ENCODE results near the gene IGLL1.
"Not testable (repeated sequence)": the region's sequence is repeated elsewhere in the genome, so short reads cannot be mapped to it uniquely, and the experiment has no call there.

The IGLL1 gene

DNA sequence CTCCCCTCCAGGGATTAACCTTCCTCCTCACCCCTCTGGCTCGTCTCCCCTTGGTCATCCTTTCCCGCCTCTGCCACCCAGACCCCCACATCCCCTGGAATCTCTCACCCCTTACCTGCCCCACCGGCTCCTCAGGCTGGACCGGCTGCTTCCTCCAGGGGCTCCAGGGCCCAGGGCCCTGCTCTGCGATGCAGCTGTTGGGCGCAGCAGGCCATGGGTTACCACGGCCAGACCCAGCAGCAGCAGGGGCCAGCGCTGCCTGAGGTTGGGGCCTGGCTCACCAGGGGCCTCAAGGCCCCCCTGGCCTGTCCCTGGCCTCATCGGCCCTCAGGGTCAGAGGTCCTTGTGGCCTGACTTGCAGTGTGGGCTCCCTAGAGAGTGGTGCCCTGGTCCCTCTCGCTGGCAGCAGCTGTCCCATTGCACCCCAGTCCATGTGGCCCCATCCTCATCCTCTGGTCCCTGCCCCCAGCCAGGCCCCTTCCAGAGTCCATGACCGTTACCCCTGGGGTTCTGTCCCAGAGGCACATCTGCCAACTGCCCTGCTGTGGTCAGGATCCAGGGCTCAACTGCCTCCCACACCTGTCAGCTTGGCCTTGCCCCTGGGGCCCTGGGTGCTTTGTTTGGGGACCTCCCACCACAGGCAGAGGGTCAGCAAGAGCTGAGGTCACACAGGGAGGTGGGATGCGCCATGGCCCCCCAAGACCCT is at the start of gene IGLL1:
TSS of gene IGLL1 (minus strand) at position 421 of the 706 bp plus-strand sequence. CDS start at position 321, 100 bp downstream.
- ATAC-seq: no peak

DNA sequence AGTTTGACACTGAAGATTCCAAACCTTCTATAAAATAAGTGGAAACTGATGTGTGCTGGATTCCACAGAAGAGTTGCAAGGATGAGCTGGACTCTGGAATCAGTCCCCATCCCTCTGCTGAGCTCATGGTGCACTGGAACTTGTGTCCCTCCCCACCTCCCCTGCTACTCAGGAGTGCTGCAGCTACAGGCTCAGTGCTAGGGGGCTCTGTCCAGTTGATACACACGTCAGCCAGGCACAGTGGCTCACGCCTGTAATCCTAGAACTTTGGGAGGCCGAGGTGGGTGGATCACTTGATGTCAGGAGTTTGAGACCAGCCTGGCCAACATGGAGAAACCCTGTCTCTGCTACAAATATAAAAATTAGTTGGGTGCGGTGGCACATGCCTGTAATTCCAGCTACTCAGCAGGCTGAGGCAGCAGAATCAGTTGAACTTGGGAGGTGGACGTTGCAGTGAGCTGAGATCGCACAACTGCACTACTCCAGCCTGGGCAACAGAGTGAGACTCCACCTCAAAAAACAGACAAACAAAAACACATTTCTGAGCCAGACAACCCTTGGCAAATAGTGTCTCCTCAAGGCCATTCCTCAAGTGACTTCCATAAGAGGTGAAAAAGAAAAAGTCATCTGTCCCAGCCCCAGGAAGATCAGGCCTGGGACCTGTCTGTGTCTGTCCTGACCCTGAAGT is 48.1 kb upstream of the IGLL1 start:
- ATAC-seq: not testable (repeated sequence)

DNA sequence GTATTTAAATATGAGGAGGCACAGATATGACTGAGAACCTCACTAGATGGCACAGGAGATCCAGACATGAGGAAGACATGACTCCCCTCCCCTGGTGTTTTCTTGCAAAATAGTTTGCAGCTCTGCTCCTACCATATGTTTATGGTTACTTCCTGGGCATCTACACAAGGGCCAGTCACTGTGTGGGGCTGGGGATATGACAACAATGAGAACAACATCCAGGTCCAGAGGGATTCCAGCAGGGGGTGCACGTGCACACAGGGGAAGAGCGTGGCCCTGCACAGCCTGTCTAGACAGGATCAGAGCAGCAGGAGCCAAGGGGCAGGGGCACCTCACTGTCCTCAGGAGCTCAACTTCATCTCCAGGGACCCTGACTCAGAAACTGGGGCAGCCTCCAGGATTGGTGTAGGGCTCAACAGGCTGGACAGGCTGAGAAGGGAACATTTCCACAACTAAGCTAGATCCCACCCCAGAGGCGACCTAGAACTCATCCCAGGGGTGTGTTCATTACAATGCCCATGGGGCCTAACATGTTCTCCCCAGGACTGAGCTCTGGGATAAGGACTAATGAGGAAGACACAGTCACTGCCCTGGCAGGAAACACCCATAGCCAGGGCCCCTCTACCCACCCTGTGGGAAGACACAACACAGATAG is 47.4 kb upstream of the IGLL1 start:
- peak; percentile 63 to 70 for ATAC-seq

DNA sequence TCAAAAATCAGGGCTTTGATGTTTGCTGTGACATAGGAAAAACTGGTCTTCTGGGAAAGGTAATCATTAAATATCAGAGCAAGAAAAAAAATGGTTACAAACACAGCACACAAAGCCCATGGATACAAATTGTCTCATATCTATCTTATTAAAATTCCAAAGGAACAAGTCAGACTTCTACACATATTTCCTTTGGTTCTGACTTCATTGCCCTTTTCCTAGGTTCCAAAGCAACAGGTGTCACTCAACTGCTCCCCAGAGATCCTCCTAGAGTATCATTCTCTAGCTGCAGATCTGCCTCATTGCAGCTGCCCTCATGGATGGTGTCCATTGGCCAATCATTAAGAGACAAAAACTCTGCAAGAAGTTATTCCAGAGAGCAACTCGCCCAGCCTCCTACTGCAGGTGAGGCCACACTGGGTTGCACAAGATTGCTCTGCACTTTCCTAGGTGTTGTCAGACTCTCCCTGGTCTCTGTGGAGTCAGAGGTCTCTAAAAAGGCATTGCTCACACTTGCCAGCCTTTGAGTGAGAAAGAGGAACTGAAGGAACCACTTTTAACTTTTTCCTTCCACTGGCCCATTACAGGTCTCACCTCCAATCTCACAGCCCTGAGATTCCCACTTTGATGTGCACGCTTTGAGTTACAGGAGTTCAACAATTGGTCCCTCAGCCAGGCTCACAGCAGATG is 46.3 kb upstream of the IGLL1 start:
- ATAC-seq: no peak

DNA sequence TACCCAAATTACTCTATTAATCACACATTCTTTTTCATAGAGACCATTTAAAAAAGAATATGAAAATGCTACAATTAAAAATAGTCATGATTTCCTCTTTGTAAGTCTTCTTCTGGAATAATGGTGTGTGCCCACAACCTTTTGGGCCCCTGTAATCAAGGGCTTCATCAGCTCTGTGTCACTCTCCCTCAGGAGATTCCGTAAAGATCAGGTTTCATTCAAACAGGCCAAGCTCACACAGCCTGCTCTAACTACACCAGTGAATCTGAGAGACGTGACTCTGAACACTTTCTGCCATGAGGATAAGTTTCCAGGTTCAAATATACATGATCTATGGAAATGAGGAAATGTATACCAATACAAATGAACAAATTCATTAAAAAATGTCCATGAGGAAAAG is 42.5 kb upstream of the IGLL1 start:
- ATAC-seq: no peak

DNA sequence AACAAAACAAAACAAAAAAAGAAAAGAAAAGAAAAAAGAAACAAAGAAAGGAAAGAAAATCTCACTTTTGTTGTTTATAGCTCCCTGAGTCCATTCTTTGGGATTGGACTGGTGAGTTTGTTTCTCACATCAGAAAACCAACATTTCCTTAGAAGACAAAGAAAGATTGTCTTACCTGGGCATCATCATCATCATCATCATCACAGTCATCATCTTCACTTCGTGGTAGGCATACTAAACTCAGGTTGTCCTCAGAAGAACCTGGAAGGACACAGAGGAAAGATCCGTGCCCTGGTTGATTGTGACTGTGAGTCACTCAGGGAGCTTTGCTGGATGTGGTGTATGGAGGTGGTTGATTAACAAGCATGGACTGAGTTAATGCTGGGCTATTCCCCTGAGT is 41.8 kb upstream of the IGLL1 start:
- ATAC-seq: not testable (repeated sequence)

DNA sequence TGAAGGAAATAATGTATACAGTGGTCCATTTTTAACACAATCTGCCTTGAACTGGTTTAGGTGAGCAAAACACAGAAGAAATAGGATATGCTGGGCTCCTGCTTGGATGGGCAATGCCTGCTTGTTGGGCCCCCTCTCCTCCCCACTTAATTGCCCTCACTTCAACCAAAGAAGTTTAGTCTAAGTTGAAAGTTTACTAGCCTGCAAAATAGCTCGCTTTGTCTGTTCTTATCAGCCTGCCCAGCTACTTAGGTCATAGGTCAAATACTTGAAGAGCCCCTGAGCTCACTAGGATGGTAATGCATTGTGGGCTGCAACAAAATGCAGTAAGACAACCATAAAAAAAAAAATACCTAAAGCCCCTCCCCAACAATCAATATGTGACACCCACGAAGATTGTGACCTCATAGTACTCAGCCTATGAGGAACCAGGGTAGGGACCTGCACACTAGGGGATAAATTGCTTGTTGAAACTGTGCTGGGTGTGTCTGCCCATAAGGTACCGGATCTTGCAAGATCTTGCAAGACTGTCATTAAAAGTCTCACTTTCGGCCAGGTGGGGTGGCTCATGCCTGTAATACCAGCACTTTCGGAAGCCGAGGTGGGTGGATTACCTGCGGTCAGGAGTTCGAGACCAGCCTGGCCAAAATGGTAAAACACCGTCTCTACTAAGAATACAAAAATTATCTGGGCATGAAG is 41.1 kb upstream of the IGLL1 start:
- ATAC-seq: no peak

DNA sequence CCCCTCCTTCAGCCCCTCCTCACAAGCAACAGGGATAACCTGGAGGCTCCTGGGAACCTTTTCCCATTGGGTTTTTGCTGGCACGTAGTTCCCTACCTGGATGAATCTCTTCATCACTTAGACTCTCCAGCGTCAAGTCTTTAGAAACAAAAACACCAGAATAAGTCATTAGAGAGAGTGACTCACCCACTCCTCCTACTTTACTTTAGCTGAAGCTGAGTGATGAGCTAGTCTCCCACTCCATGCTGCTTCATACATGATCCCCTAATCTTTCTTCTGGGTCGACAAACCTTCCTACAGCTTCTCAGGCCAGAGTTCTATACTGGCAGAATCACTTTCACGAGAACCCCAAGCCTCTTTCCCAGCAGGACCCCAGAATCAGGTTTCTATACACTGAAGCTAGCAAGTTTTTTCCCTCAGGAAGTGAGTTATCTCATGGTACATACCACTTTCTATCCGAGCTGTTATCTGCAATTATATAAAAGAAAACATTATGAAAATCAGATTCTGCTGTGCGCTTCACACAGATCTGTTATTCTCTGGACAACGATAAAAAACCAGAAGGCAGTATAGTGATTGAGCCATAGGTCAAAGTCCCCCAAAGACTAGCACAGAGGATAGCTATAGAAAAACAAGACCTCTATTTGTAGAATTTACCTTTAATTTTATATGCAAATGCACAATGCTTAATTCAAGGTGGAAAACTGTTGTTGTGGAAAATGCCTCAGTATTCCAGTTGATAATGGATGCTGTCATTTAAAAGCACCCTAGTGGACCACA is 33.3 kb upstream of the IGLL1 start:
- no peak for ATAC-seq

DNA sequence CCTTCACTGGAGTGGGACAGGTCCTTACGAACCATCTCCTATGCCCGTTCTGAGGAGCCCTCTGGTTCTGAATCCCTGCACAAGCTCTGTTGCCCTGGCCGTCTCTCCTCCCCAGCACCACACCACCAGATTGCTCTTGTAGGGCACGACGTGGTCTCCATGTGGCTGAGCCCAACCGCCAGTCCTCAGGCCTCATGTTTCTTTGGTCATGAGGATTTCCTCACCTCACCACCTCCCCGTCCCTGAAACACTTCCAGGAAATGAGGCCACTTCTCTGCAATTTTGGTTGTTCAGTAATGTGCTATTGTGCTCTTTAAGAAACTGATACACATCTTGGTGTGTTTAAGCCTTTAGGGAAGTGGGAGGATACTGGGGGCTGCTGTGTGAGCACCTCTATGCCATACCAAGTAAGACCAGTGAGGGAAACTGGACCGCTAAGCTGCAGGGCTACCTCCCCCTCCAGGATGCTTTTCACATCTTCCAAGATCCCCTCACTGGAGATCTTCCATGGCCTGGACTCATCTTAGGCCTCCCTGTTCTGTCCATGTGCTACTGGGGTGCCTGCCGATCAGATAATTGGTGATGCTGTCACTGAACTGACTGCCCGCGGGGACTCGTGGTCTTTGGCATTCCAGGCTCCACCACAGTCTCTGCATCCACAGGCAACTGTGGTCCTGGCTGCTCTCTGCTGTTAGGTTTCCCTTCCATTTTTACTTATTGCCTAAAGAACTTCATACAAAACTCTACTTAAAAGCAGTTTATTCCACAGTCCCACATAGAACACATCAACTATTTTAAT is 30.1 kb upstream of the IGLL1 start:
- ATAC-seq: no peak

DNA sequence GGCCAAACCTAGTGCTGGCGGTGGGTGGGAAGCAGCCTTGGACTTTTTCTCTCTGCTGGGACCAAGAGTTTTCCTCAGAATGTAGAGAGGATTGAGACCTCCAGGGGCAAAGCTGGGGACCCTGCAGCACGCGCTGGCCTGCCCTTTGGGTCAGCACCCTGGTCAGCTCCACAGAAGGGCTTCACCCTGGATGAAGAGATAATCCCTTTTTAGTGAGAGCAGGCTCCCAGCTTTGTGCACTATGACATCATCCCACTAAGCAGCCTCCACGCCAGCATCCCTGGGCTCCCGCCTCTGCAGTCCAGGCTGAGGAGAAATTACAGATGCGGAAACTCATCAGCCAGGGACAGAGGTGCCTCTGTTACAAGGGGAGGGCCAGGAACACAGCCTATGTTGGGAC is 28.5 kb upstream of the IGLL1 start:
- ATAC-seq: no peak

DNA sequence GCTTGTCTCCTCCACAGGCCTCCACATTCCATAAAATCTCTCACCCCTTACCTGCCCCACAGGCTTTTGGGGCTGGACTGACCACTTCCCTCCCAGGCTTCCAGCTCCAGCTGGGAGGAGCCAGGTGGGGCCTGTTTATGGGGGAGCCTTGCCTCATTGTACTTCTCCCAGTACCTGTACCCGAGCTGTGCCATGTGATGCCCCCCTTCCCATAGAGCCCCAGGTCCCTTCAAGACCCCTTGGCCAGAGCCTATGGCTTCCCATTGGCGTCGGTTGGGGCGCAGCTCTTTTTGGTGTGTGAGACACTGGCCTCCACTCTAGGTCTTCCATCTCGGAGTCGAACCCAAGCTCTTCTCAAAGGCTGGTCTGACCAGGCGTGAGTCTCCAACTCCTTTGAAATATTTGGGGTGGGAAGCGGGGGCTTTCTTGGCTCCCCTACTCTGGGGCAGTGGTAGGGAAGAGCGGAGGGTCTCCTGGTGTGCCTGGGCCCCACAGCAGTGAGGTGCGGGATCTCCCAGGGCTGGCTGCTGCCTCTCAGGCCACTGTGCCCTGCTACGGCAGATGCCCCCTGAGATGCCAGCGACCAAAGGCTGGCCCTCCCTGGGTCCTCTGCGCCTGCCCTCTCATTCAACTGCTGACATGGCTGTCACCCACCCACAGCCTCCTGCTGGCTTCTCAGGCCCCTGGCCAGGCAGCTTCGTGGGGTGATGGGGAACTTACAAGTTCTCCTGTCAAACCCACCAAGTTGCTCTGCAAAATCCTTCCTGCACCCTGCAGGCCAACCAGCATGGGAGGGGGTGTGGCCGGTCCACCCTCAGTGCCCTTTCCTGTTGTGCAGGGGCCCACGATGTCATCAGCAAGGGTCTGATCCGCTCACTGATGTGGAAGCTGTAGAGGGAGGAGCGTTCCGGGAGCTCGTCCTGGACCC is 26.4 kb upstream of the IGLL1 start:
- ATAC-seq: no peak

DNA sequence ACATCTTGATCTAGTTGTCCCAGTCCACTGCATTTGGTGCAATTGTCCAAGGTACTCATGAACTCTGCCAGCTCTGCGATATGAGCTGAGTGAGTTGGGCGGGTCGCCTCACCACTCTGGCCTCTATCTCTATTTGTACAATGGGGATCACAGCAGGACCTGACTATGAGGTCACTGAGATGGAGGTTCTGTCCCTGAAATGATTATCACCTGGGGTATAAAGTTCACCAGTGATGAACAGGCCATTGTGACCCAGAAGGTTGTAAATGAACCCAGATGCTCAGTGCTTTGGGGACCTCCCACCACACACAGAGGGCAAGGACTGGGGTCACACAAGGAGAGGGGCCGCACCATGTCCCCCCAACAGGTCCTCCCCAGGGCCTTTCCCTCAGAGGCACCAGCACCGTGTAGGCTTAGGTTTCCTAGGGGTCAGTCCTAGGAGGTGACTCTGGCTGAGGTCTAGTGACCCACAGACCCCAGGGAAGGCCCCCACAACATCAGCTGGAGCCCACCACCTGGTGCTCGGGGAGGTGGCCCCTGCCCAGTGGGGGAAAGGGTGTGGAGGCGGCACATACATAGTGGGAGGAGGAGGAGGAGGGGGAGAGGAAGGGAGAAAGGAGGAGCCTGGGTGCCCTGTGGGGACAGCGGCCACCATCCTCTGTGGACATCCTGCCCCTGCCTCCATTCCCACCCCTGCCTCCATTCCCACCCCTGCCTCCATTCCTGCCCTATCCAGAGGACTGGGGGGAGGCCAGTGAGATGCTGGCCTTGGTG is 25.0 kb upstream of the IGLL1 start:
- ATAC-seq: no peak

DNA sequence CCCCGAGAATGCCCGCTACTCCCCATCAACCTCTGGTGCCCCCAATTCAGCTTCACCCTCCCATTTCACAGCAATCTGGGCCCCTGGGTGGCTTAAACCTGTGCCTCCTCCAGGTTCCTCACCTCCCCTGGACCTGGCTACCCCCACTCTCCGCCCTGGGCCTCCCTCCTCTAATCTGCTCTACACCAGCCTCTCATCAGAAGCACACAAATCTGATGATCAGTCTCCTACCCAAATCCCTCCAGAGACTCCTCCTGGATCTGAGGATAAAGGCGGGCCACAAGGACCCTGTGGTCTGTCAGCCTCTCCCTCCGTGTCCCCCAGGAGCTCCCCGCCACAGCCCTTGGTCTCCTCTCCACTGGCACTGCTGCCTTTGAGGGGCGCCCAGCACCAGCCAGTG is 23.2 kb upstream of the IGLL1 start:
- ATAC-seq: no peak

DNA sequence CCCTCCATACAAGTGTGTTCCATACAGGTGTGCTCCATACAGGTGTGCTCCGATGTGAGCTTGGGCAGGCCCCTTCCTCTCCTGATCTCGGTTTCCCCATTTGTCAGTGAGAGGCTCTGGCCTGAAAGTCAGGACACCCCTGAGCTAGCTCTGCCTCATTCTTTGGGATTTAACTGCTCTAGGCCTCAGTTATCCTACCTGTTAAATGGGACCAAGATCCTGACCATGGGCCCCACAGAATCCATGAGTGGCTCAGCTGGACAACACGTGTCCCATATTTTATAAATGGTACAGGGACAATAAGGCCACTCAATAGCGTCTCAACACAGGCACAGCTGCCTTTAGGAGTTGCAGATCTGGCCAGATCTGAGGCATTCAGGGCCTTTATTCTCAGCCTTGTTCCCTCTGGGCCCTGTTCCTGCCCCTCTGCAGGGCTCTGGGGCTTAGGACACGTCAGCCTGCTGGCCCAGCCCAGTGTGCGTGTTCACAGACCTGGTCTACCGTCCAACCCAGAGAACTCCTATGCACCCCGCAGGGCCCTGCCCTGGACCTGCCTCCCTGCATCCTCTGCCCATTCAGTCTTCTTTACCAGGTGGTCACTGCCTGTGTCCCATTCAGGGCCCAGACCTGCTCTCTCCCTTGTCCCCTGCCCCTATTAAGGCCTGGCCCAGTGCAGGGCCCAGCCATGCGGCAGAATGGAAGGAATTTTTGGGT is 18.9 kb upstream of the IGLL1 start:
- no peak for ATAC-seq

DNA sequence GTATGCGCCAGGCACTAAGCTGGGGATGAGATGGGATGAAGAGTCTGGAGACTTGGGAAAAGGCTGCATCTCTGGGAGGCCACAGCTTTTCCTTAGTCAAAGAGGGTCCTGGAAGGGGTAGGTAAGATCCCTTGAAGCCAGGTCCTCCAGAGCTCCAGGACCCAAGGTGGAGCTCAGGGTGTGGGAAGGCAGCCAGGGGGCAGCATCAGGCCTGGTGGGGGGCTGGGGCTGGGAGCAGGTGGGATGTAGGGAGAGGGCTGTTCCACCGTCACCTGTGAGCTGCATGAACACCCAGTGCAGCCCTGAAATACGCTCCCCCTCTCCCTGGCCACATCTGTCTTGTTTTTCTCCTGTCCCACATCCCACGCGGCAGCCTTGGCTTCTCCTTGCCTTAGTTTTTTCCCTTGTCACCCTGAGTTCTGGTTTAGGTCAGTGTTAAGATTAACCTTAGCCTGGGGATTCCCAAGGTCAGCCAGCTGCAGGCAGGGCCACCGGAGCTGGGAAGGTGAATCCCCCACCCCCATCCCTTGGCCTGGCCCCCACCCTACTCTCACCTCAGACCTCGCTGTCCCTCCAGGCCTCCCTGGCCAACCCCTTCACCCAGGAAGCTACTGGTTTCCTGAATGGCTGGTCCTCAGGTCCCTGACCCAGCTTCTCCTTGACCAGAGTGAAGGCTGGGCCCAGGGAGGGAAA is 17.6 kb upstream of the IGLL1 start:
- ATAC-seq: not testable (repeated sequence)

DNA sequence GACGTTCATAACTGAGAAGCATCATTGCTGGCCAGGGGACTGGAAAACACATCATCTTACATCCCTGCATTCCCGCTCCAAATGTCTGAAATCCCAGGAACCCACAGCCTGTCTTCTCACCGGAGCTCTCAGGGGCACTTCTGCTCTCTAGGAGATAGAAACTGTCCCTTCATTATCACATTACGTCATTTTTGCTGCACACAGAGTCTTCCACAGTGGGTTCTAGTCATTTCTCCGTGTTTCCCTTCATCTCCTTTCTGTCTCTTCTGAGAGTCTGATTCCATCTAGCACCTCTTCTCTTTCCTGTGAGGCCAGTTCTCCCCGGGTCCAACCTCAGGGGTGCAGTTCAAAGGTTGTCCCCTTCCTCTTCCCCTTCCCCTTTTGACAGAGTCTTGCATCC is 15.8 kb upstream of the IGLL1 start:
- ATAC-seq: not testable (repeated sequence)

DNA sequence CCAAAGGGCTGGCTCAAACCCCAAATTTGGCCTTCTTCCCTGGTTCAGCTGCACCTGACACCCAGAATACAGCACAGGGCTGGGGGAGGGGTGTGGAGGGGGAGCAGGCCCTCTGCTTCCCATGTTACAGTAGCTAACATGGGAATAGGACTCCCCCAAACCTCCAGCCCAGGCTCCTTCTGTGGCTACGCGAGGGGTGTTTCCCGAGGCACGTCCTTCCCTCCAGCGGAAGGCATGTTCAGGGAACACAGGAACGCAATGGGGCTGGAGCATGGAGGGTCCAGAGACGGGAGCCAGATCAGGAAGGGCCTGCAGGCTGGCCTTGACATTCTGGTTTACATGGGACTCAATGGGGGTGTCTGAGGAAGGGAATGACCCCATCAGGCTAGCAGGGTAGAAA is 11.8 kb upstream of the IGLL1 start:
- ATAC-seq: no peak

Measured in activated CD4-positive, CD25-positive, alpha-beta regulatory T cell treated with anti-CD3 and anti-CD28 coated beads, Interleukin-2, amount 50 U/mL, for 24 hours (primary cell).